NCI-H128 (cell line): ENCODE results near the gene LHX2.

Experiments used
- DNase-seq: peaks from one replicate; lab custom pipeline; 2025; ENCODE audit not compliant: unreplicated experiment; lab: John Stamatoyannopoulos, UW

The LHX2 gene

GRCh38 chr9:124052401-124052800 is 40.8 kb downstream of the LHX2 start:
- no peak for DNase-seq

- DNase-seq, result no peak
These were observed 43.1 kb downstream of the LHX2 start for GRCh38 chr9:124054582-124055227.

GRCh38 chr9:124060844-124061605 is 49.5 kb downstream of the LHX2 start:
- DNase-seq, result no peak

GRCh38 chr9:124062172-124062571 is 50.6 kb downstream of the LHX2 start:
- DNase-seq, result no peak

GRCh38 chr9:124066783-124067577 is 55.4 kb downstream of the LHX2 start:
- no peak for DNase-seq

GRCh38 chr9:124068251-124068650 is 56.7 kb downstream of the LHX2 start:
- DNase-seq, result no peak

GRCh38 chr9:124074746-124075145 is 63.2 kb downstream of the LHX2 start:
- no peak for DNase-seq

- no peak for DNase-seq
These were observed 64.2 kb downstream of the LHX2 start for GRCh38 chr9:124075761-124076160.

- no peak for DNase-seq
These were observed 66.5 kb downstream of the LHX2 start for GRCh38 chr9:124077915-124078572.

GRCh38 chr9:124078641-124079040 is 67.1 kb downstream of the LHX2 start:
- DNase-seq, result no peak

- no peak for DNase-seq
These were observed 67.8 kb downstream of the LHX2 start for GRCh38 chr9:124079176-124079925.

GRCh38 chr9:124082622-124083021 is 71.1 kb downstream of the LHX2 start:
- DNase-seq, result no peak
